WI38 (cell line): ENCODE results near the gene TRAPPC2B.

Experiments
- H3K4me3 ChIP-seq: 2 replicates; pipeline ENCODE4 v1.5.1; 2011; ENCODE audit warnings: low read depth, mild to moderate bottlenecking, control low read depth, low read length
- TF ChIP-seq, protein P1 (sequence below): IDR thresholded peaks from 2 replicates; pipeline ENCODE4 v1.5.1; 2012; ENCODE audit warnings: low read depth, mild to moderate bottlenecking, control low read depth, low read length

TRAPPC2B gene

GRCh38 chr19:57324992-57325391, 38.4 kb upstream of the TRAPPC2B start:
- no peak overlapping the region for H3K4me3 ChIP-seq

GRCh38 chr19:57327993-57328392, 35.4 kb upstream of the TRAPPC2B start:
- TF ChIP-seq, protein P1, sequence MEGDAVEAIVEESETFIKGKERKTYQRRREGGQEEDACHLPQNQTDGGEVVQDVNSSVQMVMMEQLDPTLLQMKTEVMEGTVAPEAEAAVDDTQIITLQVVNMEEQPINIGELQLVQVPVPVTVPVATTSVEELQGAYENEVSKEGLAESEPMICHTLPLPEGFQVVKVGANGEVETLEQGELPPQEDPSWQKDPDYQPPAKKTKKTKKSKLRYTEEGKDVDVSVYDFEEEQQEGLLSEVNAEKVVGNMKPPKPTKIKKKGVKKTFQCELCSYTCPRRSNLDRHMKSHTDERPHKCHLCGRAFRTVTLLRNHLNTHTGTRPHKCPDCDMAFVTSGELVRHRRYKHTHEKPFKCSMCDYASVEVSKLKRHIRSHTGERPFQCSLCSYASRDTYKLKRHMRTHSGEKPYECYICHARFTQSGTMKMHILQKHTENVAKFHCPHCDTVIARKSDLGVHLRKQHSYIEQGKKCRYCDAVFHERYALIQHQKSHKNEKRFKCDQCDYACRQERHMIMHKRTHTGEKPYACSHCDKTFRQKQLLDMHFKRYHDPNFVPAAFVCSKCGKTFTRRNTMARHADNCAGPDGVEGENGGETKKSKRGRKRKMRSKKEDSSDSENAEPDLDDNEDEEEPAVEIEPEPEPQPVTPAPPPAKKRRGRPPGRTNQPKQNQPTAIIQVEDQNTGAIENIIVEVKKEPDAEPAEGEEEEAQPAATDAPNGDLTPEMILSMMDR, result no peak
- H3K4me3 ChIP-seq, result no peak overlapping the region

More at GRCh38 chr19:57324992-57325391, 38.4 kb upstream of the TRAPPC2B start:
- TF ChIP-seq, protein P1, result no peak

DNA sequence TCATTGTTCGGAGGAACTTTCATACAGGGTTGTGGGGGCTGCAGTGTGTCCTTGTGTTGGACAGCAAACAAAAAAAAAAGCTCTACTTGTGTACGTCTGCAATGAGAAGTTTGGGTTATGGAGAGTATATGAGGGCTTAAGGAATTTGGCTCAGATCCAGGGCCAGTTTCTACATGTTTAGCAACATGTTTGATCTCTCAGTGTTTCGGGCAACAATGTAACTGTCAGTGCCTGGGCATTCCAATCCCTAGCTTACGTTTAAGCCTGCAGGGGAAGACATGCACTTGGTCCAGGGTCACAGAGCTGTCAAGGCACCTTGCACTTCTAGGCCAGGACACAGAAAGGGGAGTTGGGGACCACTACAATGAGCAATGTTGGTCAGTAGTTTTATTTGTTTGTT, 29.2 kb upstream of the TRAPPC2B start:
- TF ChIP-seq, protein P1, result no peak
- no peak overlapping the region for H3K4me3 ChIP-seq

DNA sequence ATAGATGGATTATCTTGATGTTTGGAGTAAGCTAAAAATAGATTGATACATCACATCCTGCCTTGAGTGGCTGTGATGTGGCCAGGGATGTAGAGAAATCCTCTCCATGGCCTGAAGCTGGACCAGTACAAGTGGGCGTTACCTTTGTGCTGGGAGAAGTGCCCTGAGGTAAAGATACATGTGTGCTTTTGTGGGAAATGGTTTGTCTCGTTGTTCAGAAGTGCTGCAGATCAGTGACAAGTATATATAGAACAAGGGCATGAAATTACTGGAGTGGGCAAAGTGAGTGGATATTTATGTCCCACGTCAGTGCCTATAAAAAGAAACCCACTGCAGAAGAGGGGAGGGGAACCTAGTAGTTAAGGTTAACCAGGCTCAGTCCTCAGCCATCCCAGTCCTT, 24.5 kb upstream of the TRAPPC2B start:
- TF ChIP-seq, protein P1, result no peak
- no peak overlapping the region for H3K4me3 ChIP-seq

GRCh38 chr19:57342582-57342981, 20.8 kb upstream of the TRAPPC2B start:
- TF ChIP-seq, protein P1, result no peak
- no peak overlapping the region for H3K4me3 ChIP-seq

- no peak overlapping the region for H3K4me3 ChIP-seq
- TF ChIP-seq, protein P1, result no peak
These were observed 15.2 kb upstream of the TRAPPC2B start for GRCh38 chr19:57348136-57348535.

DNA sequence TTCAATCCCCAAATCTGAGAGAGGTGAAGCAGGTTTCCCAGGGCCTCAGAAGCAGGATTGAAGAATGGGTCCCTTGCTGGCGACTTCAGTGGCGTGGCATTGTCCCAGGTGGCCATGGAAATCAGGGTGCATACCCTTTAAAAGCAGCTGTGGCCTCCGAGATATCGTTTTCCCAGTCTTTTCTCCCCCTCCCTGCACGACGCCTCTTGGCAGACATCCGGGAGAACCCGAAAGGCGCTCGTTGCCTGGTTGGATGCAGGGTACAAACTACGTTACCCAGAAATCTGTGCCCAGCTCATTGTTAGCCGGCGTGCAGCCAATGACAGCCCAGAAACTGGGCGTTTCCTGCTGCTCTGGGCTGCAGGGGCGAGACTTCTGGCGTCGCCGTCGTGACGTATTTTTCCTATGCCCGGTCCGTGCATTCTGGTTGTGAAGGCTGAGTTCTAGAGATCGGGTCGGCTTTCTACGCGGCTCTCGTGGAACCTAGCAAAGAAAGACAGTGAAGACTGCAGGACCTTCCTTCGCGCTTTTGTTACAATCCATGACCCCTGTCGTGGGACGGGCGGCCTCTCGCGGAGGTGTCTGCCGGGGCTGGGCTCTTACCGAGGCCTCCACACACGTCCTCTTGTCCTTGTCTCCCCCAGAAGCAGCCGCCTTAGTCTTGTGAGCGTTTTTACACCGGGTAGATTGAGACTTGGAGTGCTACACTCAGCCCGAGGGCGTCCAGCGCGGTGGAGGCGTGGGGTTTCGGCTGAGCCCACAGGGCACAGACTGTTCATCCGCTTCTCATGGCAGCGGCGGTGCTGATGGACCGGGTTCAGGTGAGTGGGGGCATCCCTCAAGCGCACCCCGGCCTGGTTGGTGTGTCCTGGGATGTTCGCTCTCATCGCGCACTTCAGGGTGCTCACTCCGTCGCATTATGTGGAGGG, 12.2 kb upstream of the TRAPPC2B start, which contains the start of gene ZNF304:
Gene ZNF304, plus strand, starts transcription at position 395 of the 929 bp plus-strand sequence. Its CDS starts 394 bp downstream, at position 789.
- peak within 1 kb of the TSS; percentile 99 for H3K4me3 ChIP-seq
- TF ChIP-seq, protein P1, result no peak
